HepG2 (cell line): Measurements from ENCODE around the gene DBNDD1.

ENCODE experiments used
- MYC ChIP-seq: sonication (generic); formaldehyde crosslinking; IDR thresholded peaks from 2 replicates; pipeline ENCODE4 v1.9.0; 2021; ENCODE audit warnings: missing genetic modification reagents, borderline replicate concordance
- YY1 ChIP-seq: IDR thresholded peaks from 2 replicates; pipeline ENCODE4 v1.6.1; 2011; ENCODE audit warnings: low read length, low read depth, moderate library complexity, mild to moderate bottlenecking; ENCODE audit not compliant: insufficient read depth, insufficient replicate concordance

- no peak for TF ChIP-seq MYC
- no peak for TF ChIP-seq YY1
Observed at GRCh38 chr16:90001761-90002503, 17.3 kb downstream of the DBNDD1 start.
